HG03095 (cell line): ENCODE measurements around the gene RAB20.
"Not testable (repeated sequence)": the region's sequence is repeated elsewhere in the genome, so short reads cannot be mapped to it uniquely, and the experiment has no call there.

Source experiments
- ATAC-seq: cut with Tn5 transposase; IDR thresholded peaks from one replicate; pipeline ENCODE4 v1.9.1; 2021; ENCODE audit warnings: moderate library complexity; ENCODE audit not compliant: unreplicated experiment

Gene RAB20

GRCh38 chr13:110512198-110512740, 49.3 kb downstream of the RAB20 start:
- ATAC-seq, result no peak

GRCh38 chr13:110511509-110512181, 49.9 kb downstream of the RAB20 start:
- no peak for ATAC-seq

- peak; percentile 67 for ATAC-seq
These were observed 51.3 kb downstream of the RAB20 start for GRCh38 chr13:110509971-110510786.

- no peak for ATAC-seq
These were observed 52.0 kb downstream of the RAB20 start for GRCh38 chr13:110509478-110509926.

- ATAC-seq, result no peak
These were observed 53.7 kb downstream of the RAB20 start for GRCh38 chr13:110507678-110508381.

GRCh38 chr13:110506859-110507566, 54.5 kb downstream of the RAB20 start:
- no peak for ATAC-seq

- ATAC-seq, result no peak
These were observed 55.1 kb downstream of the RAB20 start for GRCh38 chr13:110506396-110506795.

- ATAC-seq, result no peak
These were observed 55.9 kb downstream of the RAB20 start for GRCh38 chr13:110505594-110505993.

GRCh38 chr13:110503979-110504499, 57.5 kb downstream of the RAB20 start:
- ATAC-seq, result no peak

GRCh38 chr13:110503037-110503901, 58.3 kb downstream of the RAB20 start:
- ATAC-seq, result peak; percentile 54

- no peak for ATAC-seq
These were observed 60.3 kb downstream of the RAB20 start for GRCh38 chr13:110501188-110501587.

- no peak for ATAC-seq
These were observed 61.2 kb downstream of the RAB20 start for GRCh38 chr13:110500341-110500740.

- ATAC-seq, result no peak
These were observed 61.8 kb downstream of the RAB20 start for GRCh38 chr13:110499621-110500281.

- ATAC-seq, result no peak
These were observed 62.8 kb downstream of the RAB20 start for GRCh38 chr13:110498765-110499164.

- ATAC-seq, result no peak
These were observed 63.2 kb downstream of the RAB20 start for GRCh38 chr13:110498327-110498726.

GRCh38 chr13:110497896-110498295, 63.6 kb downstream of the RAB20 start:
- ATAC-seq, result not testable (repeated sequence)

GRCh38 chr13:110497003-110497402, 64.5 kb downstream of the RAB20 start:
- ATAC-seq, result no peak

- no peak for ATAC-seq
These were observed 65.2 kb downstream of the RAB20 start for GRCh38 chr13:110496281-110496680.

- ATAC-seq, result no peak
These were observed 65.6 kb downstream of the RAB20 start for GRCh38 chr13:110495881-110496280.
